T-cell (primary cell): Measurements from ENCODE around the gene SINHCAF. TPM values are rescaled to one million over a fixed set of nuclear protein-coding genes. Genes with fewer than 3 reads are reported as not detected.
"Not testable (repeated sequence)": the region's sequence is repeated elsewhere in the genome, so short reads cannot be mapped to it uniquely, and the experiment has no call there.

Experiments
- ATAC-seq, 4 experiments: fragments of 200-7000 bp in 3 of 4; fragments of 150-1000 bp in 1 of 4; cut with Tn5 transposase; replicated peaks in 1 of 4; 1 replicate in 3 of 4; 2 replicates in 1 of 4; pipeline ENCODE4 v1.10.0; 2021; ENCODE audit warnings: moderate library complexity in 3 of 4, mild to moderate bottlenecking in 2 of 4, moderate number of reproducible peaks in 1 of 4
- CTCF ChIA-PET, 2 donors: fragments of 300-600 bp; sonication (Branson Sonifier 250); formaldehyde crosslinking; loops; one replicate each; lab custom pipeline; 2022; ENCODE audit warnings: antibody characterized with exemption in 2 of 2; lab: Charles Lee
- POLR2A ChIA-PET, 2 donors: fragments of 300-600 bp; sonication (Branson Sonifier 250); formaldehyde crosslinking; loops; one replicate each; lab custom pipeline; 2022; ENCODE audit warnings: antibody characterized with exemption in 2 of 2; lab: Charles Lee
- DNase-seq, 35 experiments: peaks; one replicate each; pipeline versions ENCODE4 v3.0.0 to v3.0.0-alpha.2; 2013 to 2023
- H3K27ac ChIP-seq: one replicate; pipeline ENCODE4 v1.5.1; 2013; ENCODE audit warnings: low read length
- H3K27me3 ChIP-seq, 2 experiments: replicated peaks in 1 of 2; 1 replicate in 1 of 2; 2 replicates in 1 of 2; pipeline versions ENCODE4 v1.6.1 to v1.7.0; 2013; ENCODE audit warnings: low read length in 1 of 2, mixed read lengths in 1 of 2; ENCODE audit not compliant: control insufficient read depth in 2 of 2, insufficient read depth in 2 of 2; ENCODE audit errors: extremely low read depth in 1 of 2
- H3K36me3 ChIP-seq, 2 donors: 1 replicate in 1 of 2; 2 replicates in 1 of 2; pipeline versions ENCODE4 v1.6.1 to v1.7.0; 2013; ENCODE audit warnings: low read length in 1 of 2; ENCODE audit not compliant: control insufficient read depth in 2 of 2, insufficient read depth in 1 of 2; ENCODE audit errors: extremely low read depth in 1 of 2
- H3K4me1 ChIP-seq, 2 experiments: 1 replicate in 1 of 2; 2 replicates in 1 of 2; pipeline versions ENCODE4 v1.6.1 to v1.7.0; 2013; ENCODE audit warnings: low read length in 2 of 2, mixed read lengths in 1 of 2; ENCODE audit not compliant: insufficient read depth in 2 of 2, control insufficient read depth in 1 of 2; ENCODE audit errors: extremely low read depth in 1 of 2
- H3K4me3 ChIP-seq, 2 donors: 1 replicate in 1 of 2; 2 replicates in 1 of 2; pipeline versions ENCODE4 v1.5.1 to v1.7.0; 2013; ENCODE audit warnings: mild to moderate bottlenecking in 2 of 2, low read length in 1 of 2, moderate library complexity in 1 of 2; ENCODE audit not compliant: control insufficient read depth in 1 of 2; ENCODE audit errors: extremely low read depth in 1 of 2
- H3K9me3 ChIP-seq: 2 replicates; pipeline ENCODE4 v1.7.0; 2013
- H3K27ac Mint-ChIP-seq, 2 donors: one replicate each; pipeline ENCODE4 v1.8.0; 2020 to 2021; ENCODE audit warnings: mild to moderate bottlenecking in 2 of 2, mixed read lengths in 2 of 2
- H3K27me3 Mint-ChIP-seq, 2 donors: one replicate each; pipeline ENCODE4 v1.8.0; 2021 to 2022; ENCODE audit warnings: mixed read lengths in 2 of 2
- H3K36me3 Mint-ChIP-seq: one replicate; pipeline ENCODE4 v1.8.0; 2021; ENCODE audit warnings: mixed read lengths
- H3K4me1 Mint-ChIP-seq, 3 donors: one replicate each; pipeline ENCODE4 v1.8.0; 2020 to 2022; ENCODE audit warnings: mixed read lengths in 3 of 3, mild to moderate bottlenecking in 1 of 3
- H3K4me3 Mint-ChIP-seq, 3 donors: one replicate each; pipeline ENCODE4 v1.8.0; 2020 to 2022; ENCODE audit warnings: mild to moderate bottlenecking in 3 of 3, mixed read lengths in 3 of 3, moderate library complexity in 3 of 3
- H3K9me3 Mint-ChIP-seq, 3 donors: one replicate each; pipeline ENCODE4 v1.8.0; 2020 to 2022; ENCODE audit warnings: mixed read lengths in 3 of 3
- WGBS: methylation state at CpG from one replicate; pipeline ENCODE4 v1.1.5; 2013; ENCODE audit warnings: missing lambda C conversion rate; ENCODE audit not compliant: insufficient coverage; 5-methylcytosine and 5-hydroxymethylcytosine counted together
- total RNA-seq, 35 experiments: library from RNA in 6 of 35; stranded (reverse) in 6 of 35; fragments of 120-200 nt in 1 of 35; gene quantifications; one replicate each; pipeline versions ENCODE4 v1.2.1 to v1.2.4 and lab custom pipeline; 2013 to 2026

Gene SINHCAF, protein sequence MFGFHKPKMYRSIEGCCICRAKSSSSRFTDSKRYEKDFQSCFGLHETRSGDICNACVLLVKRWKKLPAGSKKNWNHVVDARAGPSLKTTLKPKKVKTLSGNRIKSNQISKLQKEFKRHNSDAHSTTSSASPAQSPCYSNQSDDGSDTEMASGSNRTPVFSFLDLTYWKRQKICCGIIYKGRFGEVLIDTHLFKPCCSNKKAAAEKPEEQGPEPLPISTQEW
- total RNA-seq, result 10 to 100 TPM; 70.3 to 93.2 (median 85.0) TPM
- total RNA-seq (2013), result 84.2 TPM
- 70.4 to 310 (median 114) reads per million in 29 experiments for total RNA-seq (lab: John Stamatoyannopoulos, UW)

DNA sequence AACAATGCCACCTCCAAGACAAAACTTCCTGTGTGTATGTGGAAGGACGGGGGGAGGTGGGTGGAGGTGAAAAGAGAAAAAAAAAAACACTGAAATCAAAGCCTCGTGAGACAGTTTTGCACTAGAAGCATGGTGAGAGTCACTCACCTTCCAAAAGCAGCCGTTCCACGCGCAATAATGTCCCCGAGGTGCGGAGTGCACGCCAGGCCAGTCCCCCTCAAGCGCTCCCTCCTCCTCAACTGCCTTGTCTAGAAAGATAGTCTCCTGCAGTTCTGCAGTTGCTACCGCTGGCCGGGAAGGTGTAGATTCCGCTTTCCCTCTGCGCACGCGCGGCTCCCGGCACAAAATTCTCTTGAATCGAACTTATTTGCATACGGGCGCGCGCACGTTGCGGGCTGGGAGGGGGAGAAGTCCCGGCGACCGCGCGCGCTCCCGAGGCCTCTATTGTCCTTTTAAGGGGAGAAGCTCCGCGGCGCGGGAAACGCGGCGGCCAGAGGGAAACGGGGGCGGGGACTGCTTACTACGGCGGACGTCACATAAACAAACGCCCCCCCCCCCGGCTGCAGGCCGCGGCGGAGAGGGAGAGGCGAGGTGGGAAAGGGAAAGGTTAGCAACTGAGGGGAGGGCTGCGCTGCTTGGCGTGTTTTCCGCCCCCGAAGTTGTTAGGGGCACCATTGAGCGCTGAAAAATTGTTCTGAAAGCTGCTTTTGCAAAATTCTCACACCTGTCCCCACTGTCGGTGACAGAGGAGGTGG lies at the start of gene SINHCAF:
Gene SINHCAF (minus strand): TSS at position 274 of the 755 bp plus-strand sequence. CDS start 27,946 bp downstream, outside the sequence.
- Histone ChIP-seq H3K27me3 (no peaks in the 10 kb centered on the region), H3K4me3 (peak within 1 kb of the TSS; percentile 88 to 97), H3K27ac (peak within 1 kb of the TSS; percentile 87), H3K4me1 (peaks cover 8 to 19% of the 10 kb centered on the region in 2 experiments), H3K9me3 (no peaks in the 10 kb centered on the region), H3K36me3 (no peaks in the 10 kb centered on the region)
- no peaks in the 10 kb centered on the region for H3K9me3 Mint-ChIP-seq
- H3K4me3 Mint-ChIP-seq, result peak within 1 kb of the TSS; percentile 88 to 98 (median 92)
- POLR2A ChIA-PET, result interaction anchor here (0.6 to 0.7 kb wide), 4 partner anchors 9 to 1984 kb away, joined by 4 to 17 read pairs (median 5); no protein-coding TSS in a partner anchor
- H3K36me3 Mint-ChIP-seq, result no peaks in the 10 kb centered on the region
- CTCF ChIA-PET, result interaction anchor here (0.7 to 1.0 kb wide), 5 partner anchors 9 to 1430 kb away, joined by 4 to 8 read pairs (median 5); partner anchors contain the start of gene YARS2 (in 1 of the 2)
- ATAC-seq (peak; percentile 63 to 68 (median 64)), DNase-seq (peak; percentile 96 to 100 (median 98))
- H3K27ac Mint-ChIP-seq, result peak within 1 kb of the TSS; percentile 93 to 94
- no peaks in the 10 kb centered on the region for H3K27me3 Mint-ChIP-seq
- WGBS, result 1% methylated on average over 17 of the region's 55 CpGs
- peaks cover 25 to 40% (median 34%) of the 10 kb centered on the region in 3 donors for H3K4me1 Mint-ChIP-seq

DNA sequence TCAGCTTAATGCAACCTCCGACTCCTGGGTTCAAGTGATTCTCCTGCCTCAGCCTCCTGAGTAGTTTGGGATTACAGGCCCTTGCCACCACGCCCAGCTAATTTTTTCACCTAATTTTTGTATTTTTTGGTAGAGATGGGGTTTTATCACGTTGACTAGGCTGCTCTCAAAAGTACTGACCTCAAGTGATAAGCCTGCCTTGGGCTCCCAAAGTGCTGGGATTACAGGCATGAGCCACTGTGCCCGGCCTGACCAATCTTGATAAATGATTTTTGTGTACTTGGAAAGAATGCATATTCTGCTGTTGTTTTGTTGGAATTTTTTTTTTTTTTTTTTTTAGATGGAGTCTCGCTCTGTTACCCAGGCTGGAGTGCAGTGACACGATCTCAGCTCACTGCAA lies 49.5 kb upstream of the SINHCAF start:
- H3K27me3 ChIP-seq, H3K4me3 ChIP-seq, H3K27ac Mint-ChIP-seq, H3K36me3 Mint-ChIP-seq, H3K27ac ChIP-seq, H3K36me3 ChIP-seq, ATAC-seq, H3K4me1 ChIP-seq, H3K9me3 ChIP-seq, POLR2A ChIA-PET, H3K4me1 Mint-ChIP-seq, CTCF ChIA-PET, H3K4me3 Mint-ChIP-seq, DNase-seq, H3K9me3 Mint-ChIP-seq, H3K27me3 Mint-ChIP-seq: not testable (repeated sequence)
- 81% methylated on average over 3 of the region's 6 CpGs for WGBS

DNA sequence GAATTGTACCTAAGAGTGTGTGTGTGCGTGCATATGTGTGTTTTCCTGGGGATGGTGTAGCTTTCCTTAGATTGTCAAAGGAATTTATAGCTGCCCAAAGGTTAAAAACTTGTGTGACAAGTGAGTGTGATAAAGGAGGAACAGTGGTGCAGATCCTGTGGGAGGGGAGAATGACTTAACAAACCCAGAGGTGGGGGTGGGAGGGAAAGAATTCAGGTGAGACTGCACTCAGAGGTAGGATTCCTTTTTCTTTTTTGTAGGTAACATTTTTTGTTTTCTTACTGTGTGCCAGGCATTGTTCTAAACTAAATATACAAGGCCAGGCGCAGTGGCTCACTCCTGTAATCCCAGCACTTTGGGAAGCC lies 45.3 kb upstream of the SINHCAF start:
- peaks cover 3 to 5% of the 10 kb centered on the region in 2 donors for H3K27me3 Mint-ChIP-seq
- no peaks in the 10 kb centered on the region for H3K9me3 Mint-ChIP-seq
- Histone ChIP-seq H3K36me3 (no peaks in the 10 kb centered on the region), H3K9me3 (no peaks in the 10 kb centered on the region), H3K27me3 (peaks cover 0 to 2% of the 10 kb centered on the region in 2 experiments), H3K4me1 (no peaks in the 10 kb centered on the region), H3K27ac (no peak overlapping the region), H3K4me3 (no peak overlapping the region)
- H3K4me1 Mint-ChIP-seq, result no peaks in the 10 kb centered on the region
- POLR2A ChIA-PET, result no interaction called here
- ATAC-seq, result no peak
- no peaks in the 10 kb centered on the region for H3K36me3 Mint-ChIP-seq
- CTCF ChIA-PET, result interaction anchor here in 1 of 2 donors (0.6 kb wide), 1 partner anchor 21 kb away, joined by 4 read pairs; no protein-coding TSS in a partner anchor
- WGBS, result 100% methylated on average over 1 of the region's 2 CpGs
- no peak for DNase-seq
- H3K27ac Mint-ChIP-seq, result no peak overlapping the region
- no peak overlapping the region for H3K4me3 Mint-ChIP-seq

DNA sequence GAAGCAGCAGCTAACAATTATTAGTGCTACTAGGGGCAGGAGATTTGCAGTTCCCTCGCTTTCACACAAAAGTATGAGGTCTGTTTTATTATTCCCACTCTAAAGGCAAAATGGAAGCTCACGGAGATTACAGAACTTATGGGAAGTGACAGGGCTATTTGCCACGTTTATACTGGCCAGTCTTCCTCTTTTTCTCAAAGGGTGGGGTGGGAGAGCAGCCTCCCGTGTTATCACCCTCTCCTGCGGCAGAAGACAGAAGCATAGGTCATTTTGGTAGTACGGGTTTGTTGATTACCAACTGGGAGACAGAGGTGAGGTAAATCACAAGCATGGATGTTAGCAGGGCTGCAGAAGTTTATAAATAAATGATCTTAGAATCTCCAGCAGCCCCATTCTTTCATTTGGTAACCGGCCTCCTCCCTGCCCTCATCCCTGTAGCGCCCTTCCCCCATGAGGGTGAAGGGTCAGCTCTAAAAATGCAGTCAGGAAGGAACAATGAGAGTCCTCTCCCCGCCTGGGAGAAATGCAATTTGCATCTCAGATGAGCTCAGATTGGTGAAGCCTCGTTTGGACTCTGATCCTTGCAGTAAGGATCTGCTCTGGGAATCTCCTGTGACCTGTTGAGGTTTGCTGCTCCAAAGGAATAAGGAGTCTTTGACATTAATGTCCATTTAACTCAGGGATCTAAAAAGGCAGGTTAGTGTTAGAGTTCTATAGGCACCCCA lies 44.7 kb upstream of the SINHCAF start:
- ChIA-PET POLR2A (no interaction called here), CTCF (interaction anchor here in 1 of 2 donors (0.6 kb wide), 1 partner anchor 1210 kb away, joined by 3 read pairs; no protein-coding TSS in a partner anchor)
- DNase-seq (no peak), ATAC-seq (no peak)
- Mint-ChIP-seq H3K27ac (no peak overlapping the region), H3K9me3 (no peaks in the 10 kb centered on the region), H3K27me3 (peaks cover 3 to 5% of the 10 kb centered on the region in 2 donors), H3K4me3 (no peak overlapping the region), H3K4me1 (no peaks in the 10 kb centered on the region), H3K36me3 (no peaks in the 10 kb centered on the region)
- Histone ChIP-seq H3K9me3 (no peaks in the 10 kb centered on the region), H3K27me3 (peaks cover 0 to 2% of the 10 kb centered on the region in 2 experiments), H3K4me3 (no peak overlapping the region), H3K36me3 (no peaks in the 10 kb centered on the region), H3K27ac (no peak overlapping the region), H3K4me1 (no peaks in the 10 kb centered on the region)
- WGBS, result 72% methylated on average over 4 of the region's 10 CpGs

DNA sequence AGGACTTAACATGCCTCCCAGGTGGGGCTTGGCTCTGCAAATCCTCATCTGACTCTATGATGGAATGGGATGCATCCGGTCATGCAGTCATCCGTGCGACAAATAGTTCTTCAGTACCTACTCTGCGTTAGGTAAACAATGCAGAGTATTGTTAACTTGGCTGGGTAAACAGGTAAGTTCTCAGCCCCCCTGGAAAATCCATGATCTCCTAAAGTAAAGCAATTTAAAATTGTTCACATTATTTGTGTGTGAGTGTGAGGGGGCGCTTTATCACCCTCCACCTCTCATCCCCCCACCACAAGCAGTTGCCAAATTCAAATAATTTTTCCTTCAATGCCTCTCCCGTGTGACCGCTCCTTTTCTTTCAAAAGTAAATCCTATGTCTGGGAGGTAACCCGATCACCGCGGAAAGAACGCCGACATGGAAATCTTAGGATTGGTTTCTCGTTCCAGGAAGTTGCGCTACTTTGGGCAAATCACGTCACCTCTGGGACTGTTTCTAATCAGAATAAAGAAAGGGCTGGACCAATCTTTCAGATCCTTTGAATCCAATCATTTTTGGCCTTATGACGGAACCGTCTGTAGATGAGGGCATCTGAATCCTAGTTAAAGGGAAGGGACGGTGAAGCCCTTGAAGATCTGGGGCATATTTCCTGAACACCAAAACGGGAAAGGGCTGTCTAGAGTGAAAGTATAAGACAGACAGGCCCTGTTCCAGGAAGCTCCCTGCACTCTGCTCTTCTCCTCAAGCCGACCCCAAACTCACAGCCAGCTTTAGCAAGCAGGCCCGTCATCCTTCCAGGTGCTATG lies 44.0 kb upstream of the SINHCAF start:
- H3K27ac Mint-ChIP-seq, result no peak overlapping the region
- H3K36me3 Mint-ChIP-seq, result no peaks in the 10 kb centered on the region
- no peak for DNase-seq
- no peak for ATAC-seq
- H3K36me3 ChIP-seq, result no peaks in the 10 kb centered on the region
- H3K27me3 ChIP-seq, result peaks cover 0 to under 1% of the 10 kb centered on the region in 2 experiments
- 95% methylated on average over 8 of the region's 21 CpGs for WGBS
- no peak overlapping the region for H3K4me3 ChIP-seq
- H3K9me3 Mint-ChIP-seq, result no peaks in the 10 kb centered on the region
- H3K9me3 ChIP-seq, result no peaks in the 10 kb centered on the region
- no peak overlapping the region for H3K27ac ChIP-seq
- H3K4me1 Mint-ChIP-seq, result no peaks in the 10 kb centered on the region
- POLR2A ChIA-PET, result no interaction called here
- CTCF ChIA-PET, result no interaction called here
- H3K27me3 Mint-ChIP-seq, result peaks cover 5 to 6% of the 10 kb centered on the region in 2 donors
- H3K4me1 ChIP-seq, result no peaks in the 10 kb centered on the region
- H3K4me3 Mint-ChIP-seq, result no peak overlapping the region
